ENCODE measurements around the gene ROBO2.

Gene ROBO2

DNA sequence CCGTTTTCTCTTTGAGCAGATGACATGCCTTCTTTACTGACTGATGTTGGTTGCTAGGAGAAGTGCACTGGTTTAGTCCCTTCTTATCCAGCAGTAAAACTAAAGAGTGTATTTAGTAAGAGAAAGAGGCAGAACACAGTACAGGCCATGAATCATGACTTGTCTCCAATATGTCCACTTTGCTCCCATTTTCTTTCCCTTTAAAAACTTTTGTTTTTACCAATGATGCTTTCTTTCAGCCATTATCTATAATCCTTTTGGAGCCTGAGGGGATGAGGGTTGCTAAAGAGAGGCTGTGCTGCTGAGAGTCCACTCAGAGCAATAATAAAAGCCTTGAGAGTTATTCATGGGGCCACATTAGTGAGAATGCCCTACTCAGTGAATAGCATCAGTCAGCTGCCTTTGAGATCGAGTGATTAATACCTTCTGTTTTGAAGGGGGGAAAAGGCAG lies 12.2 kb downstream of the ROBO2 start:
- no peaks in the 10 kb centered on the region for H3K36me3 ChIP-seq (ENCODE audit: control insufficient read depth in 4 of 4, insufficient read depth in 4 of 4, low read length in 3 of 4)
- H3K9me3 ChIP-seq (ENCODE audit: control extremely low read depth in 1 of 5, control insufficient read depth in 4 of 5, insufficient read depth in 2 of 5, low read depth in 1 of 5, low read length in 4 of 5) = peaks cover 0 to 2% (median 0%) of the 10 kb centered on the region in 5 experiments
- CTCF ChIA-PET = no interaction called here
- no peak overlapping the region for H3K27ac ChIP-seq (ENCODE audit: insufficient read depth in 1 of 2, low read depth in 1 of 2, low read length in 2 of 2, poor library complexity in 1 of 2, severe bottlenecking in 2 of 2)
- POLR2A ChIA-PET = no interaction called here
- 67% methylated on average over 1 of the region's 2 CpGs for WGBS (ENCODE audit: insufficient coverage)
- H3K4me3 ChIP-seq (ENCODE audit: control insufficient read depth in 1 of 7, extremely low read depth in 1 of 7, insufficient read depth in 4 of 7, low read depth in 2 of 7, low read length in 6 of 7) = no peak overlapping the region
- no peak for DNase-seq
- no peaks in the 10 kb centered on the region for H3K27me3 ChIP-seq (replicated peaks in 2 of 5; ENCODE audit: control insufficient read depth in 4 of 5, insufficient read depth in 5 of 5, low read length in 4 of 5)
- no peaks in the 10 kb centered on the region for H3K4me1 ChIP-seq (ENCODE audit: control extremely low read depth in 1 of 4, control insufficient read depth in 4 of 4, insufficient read depth in 4 of 4, low read length in 3 of 4)

DNA sequence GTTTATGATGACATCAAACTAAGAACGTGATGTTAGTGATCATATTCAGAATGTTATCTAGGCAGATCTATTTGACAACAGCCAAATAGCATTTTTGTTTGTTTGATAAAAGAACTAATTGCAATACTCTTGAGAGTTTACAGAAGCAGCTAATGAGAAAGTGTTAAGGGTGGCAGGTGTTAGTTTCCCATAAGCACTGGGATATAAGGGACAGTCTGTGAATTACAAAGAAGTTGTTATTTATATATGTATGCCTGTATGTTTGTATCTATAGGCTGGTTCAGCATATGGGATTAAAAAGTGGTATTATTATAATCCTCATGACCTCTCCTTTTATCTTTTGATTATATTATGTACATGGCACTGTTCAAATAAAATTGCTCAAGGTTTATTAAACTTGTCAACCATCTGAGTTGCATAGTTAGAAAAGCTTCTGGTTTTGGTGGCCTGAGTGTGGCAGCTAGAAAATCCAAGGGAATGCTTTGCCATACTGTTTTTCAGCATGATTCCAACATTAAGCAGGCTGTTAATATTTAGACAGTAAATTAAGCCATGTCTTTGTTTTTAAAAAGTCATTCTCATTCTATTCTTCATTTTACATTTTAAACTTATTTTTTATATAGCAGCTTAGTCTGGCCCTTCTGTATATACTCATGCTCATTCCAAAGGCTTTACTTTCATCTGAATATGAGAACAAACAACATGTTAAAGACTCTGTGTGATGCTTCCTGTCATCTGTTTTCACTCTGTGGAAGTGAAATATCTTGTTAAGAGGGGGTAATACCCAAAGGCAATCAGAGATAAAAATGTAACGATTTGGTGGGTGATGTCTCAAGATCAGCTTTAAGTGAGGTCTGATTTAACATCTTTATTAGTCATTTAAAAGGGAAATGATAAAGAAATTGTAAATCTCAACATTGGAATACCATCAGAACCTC lies 13.1 kb downstream of the ROBO2 start:
- Histone ChIP-seq H3K27me3 (replicated peaks in 2 of 5; ENCODE audit: control insufficient read depth in 4 of 5, insufficient read depth in 5 of 5, low read length in 4 of 5) (no peaks in the 10 kb centered on the region), H3K4me1 (ENCODE audit: control extremely low read depth in 1 of 4, control insufficient read depth in 4 of 4, insufficient read depth in 4 of 4, low read length in 3 of 4) (no peaks in the 10 kb centered on the region), H3K36me3 (ENCODE audit: control insufficient read depth in 4 of 4, insufficient read depth in 4 of 4, low read length in 3 of 4) (no peaks in the 10 kb centered on the region), H3K9me3 (ENCODE audit: control extremely low read depth in 1 of 5, control insufficient read depth in 4 of 5, insufficient read depth in 2 of 5, low read depth in 1 of 5, low read length in 4 of 5) (peaks cover 0 to 2% (median 0%) of the 10 kb centered on the region in 5 experiments), H3K4me3 (ENCODE audit: control insufficient read depth in 1 of 7, extremely low read depth in 1 of 7, insufficient read depth in 4 of 7, low read depth in 2 of 7, low read length in 6 of 7) (no peak overlapping the region), H3K27ac (ENCODE audit: insufficient read depth in 1 of 2, low read depth in 1 of 2, low read length in 2 of 2, poor library complexity in 1 of 2, severe bottlenecking in 2 of 2) (no peak overlapping the region)
- no peak for DNase-seq
- WGBS (ENCODE audit: insufficient coverage) = 20% methylated on average over 1 of the region's 2 CpGs
- POLR2A ChIA-PET = no interaction called here
- CTCF ChIA-PET = no interaction called here

DNA sequence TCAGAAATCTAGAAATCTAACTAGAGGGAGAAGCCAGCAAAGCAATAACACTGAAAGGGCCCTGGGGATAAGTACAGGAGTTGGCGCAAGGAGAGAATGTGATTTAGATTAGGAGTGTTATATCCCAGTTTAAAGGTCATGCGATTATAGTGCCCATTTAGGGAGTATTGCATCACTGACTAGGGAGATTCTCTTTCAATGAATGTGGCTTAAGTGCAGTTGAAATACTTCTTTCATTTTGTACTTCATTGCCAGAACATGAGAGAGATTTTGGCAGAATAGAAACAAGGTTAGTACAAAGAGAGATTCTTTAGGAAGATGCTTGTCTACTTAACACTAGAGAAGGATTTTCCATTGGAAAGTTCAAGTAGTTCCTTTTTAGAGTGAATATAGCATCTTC lies 13.9 kb downstream of the ROBO2 start:
- Histone ChIP-seq H3K27ac (ENCODE audit: insufficient read depth in 1 of 2, low read depth in 1 of 2, low read length in 2 of 2, poor library complexity in 1 of 2, severe bottlenecking in 2 of 2) (no peak overlapping the region), H3K27me3 (replicated peaks in 2 of 5; ENCODE audit: control insufficient read depth in 4 of 5, insufficient read depth in 5 of 5, low read length in 4 of 5) (no peaks in the 10 kb centered on the region), H3K4me3 (ENCODE audit: control insufficient read depth in 1 of 7, extremely low read depth in 1 of 7, insufficient read depth in 4 of 7, low read depth in 2 of 7, low read length in 6 of 7) (no peak overlapping the region), H3K36me3 (ENCODE audit: control insufficient read depth in 4 of 4, insufficient read depth in 4 of 4, low read length in 3 of 4) (no peaks in the 10 kb centered on the region), H3K9me3 (ENCODE audit: control extremely low read depth in 1 of 5, control insufficient read depth in 4 of 5, insufficient read depth in 2 of 5, low read depth in 1 of 5, low read length in 4 of 5) (peaks cover 0 to 2% (median 0%) of the 10 kb centered on the region in 5 experiments), H3K4me1 (ENCODE audit: control extremely low read depth in 1 of 4, control insufficient read depth in 4 of 4, insufficient read depth in 4 of 4, low read length in 3 of 4) (no peaks in the 10 kb centered on the region)
- DNase-seq = no peak
- 92% methylated on average over 2 of the region's 2 CpGs for WGBS (ENCODE audit: insufficient coverage)
- POLR2A ChIA-PET = no interaction called here
- CTCF ChIA-PET = no interaction called here

DNA sequence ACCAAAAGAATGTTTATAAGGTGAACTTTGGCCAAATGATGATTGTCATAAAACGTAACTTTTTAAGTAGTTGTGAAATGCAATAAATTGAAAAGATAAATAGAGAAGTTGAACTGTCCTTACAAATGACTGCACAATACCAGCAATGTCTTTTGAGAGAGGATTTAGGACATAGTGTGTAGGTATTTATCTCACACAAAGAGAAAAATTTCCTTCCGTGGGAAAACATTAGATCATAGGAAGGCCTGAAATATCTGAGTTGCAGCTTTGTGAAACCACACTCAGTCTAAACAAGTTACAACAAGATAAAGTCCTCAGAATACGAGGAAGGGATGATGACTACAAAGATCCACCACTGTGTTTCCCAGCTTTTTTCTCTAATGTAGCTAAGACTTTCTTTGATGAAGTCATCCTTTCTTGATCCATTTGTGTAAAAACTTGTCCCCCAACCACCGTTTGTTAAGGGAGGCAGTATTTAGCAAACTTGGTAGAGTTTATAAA lies 16.0 kb downstream of the ROBO2 start:
- Histone ChIP-seq H3K9me3 (ENCODE audit: control extremely low read depth in 1 of 5, control insufficient read depth in 4 of 5, insufficient read depth in 2 of 5, low read depth in 1 of 5, low read length in 4 of 5) (peaks cover 0 to 2% (median 0%) of the 10 kb centered on the region in 5 experiments), H3K36me3 (ENCODE audit: control insufficient read depth in 4 of 4, insufficient read depth in 4 of 4, low read length in 3 of 4) (no peaks in the 10 kb centered on the region), H3K27me3 (replicated peaks in 2 of 5; ENCODE audit: control insufficient read depth in 4 of 5, insufficient read depth in 5 of 5, low read length in 4 of 5) (no peaks in the 10 kb centered on the region), H3K4me3 (ENCODE audit: control insufficient read depth in 1 of 7, extremely low read depth in 1 of 7, insufficient read depth in 4 of 7, low read depth in 2 of 7, low read length in 6 of 7) (no peak overlapping the region), H3K27ac (ENCODE audit: insufficient read depth in 1 of 2, low read depth in 1 of 2, low read length in 2 of 2, poor library complexity in 1 of 2, severe bottlenecking in 2 of 2) (no peak overlapping the region), H3K4me1 (ENCODE audit: control extremely low read depth in 1 of 4, control insufficient read depth in 4 of 4, insufficient read depth in 4 of 4, low read length in 3 of 4) (no peaks in the 10 kb centered on the region)
- CTCF ChIA-PET = no interaction called here
- DNase-seq = no peak
- POLR2A ChIA-PET = no interaction called here
- WGBS (ENCODE audit: insufficient coverage) = 71% methylated on average over 1 of the region's 4 CpGs

DNA sequence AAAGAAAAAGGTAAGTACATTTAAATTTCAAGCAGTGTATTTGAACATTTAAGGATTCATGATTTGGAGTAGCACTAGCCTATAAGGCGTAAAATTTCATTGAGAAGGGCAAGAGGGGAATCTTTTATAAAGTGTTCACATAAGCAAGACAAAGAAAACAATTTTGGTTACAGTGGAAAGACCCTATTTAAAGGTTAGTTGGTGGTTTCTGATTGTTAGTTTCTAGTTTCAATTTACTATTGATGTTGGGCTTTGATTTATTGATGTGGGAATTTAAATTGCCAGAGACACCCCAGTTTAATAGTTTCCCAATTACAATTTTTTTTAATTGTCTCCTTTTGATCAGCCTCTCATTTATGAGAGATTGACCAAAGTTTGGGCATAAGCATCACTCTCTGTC lies 19.5 kb downstream of the ROBO2 start:
- CTCF ChIA-PET = no interaction called here
- POLR2A ChIA-PET = no interaction called here
- no peak for DNase-seq
- WGBS (ENCODE audit: insufficient coverage) = 91% methylated on average over 1 of the region's 1 CpG
- H3K4me1 ChIP-seq (ENCODE audit: control extremely low read depth in 1 of 4, control insufficient read depth in 4 of 4, insufficient read depth in 4 of 4, low read length in 3 of 4) = no peaks in the 10 kb centered on the region
- H3K4me3 ChIP-seq (ENCODE audit: control insufficient read depth in 1 of 7, extremely low read depth in 1 of 7, insufficient read depth in 4 of 7, low read depth in 2 of 7, low read length in 6 of 7) = no peak overlapping the region
- no peaks in the 10 kb centered on the region for H3K27me3 ChIP-seq (replicated peaks in 2 of 5; ENCODE audit: control insufficient read depth in 4 of 5, insufficient read depth in 5 of 5, low read length in 4 of 5)
- H3K27ac ChIP-seq (ENCODE audit: insufficient read depth in 1 of 2, low read depth in 1 of 2, low read length in 2 of 2, poor library complexity in 1 of 2, severe bottlenecking in 2 of 2) = no peak overlapping the region
- H3K36me3 ChIP-seq (ENCODE audit: control insufficient read depth in 4 of 4, insufficient read depth in 4 of 4, low read length in 3 of 4) = no peaks in the 10 kb centered on the region
- peaks cover 0 to 5% (median 4%) of the 10 kb centered on the region in 5 experiments for H3K9me3 ChIP-seq (ENCODE audit: control extremely low read depth in 1 of 5, control insufficient read depth in 4 of 5, insufficient read depth in 2 of 5, low read depth in 1 of 5, low read length in 4 of 5)

DNA sequence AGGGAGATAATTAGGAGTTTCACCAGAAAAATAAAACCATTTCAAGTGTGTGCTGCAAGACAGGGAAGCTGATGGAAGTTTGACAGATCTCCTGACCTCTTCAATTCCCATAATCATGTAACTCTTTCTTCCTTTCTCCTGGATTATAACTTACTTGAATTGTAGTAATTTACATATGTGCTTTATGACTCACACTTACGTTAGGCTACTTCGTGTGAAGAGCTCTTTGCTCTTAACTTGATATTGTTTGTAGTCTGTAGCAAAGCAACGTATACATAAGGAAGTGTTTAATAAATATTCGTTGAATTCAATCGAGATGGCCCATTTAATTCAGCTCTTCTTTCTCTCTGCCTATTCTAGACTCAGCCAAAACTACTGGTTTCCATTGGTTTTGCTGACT lies 23.5 kb downstream of the ROBO2 start:
- DNase-seq = no peak
- H3K27ac ChIP-seq (ENCODE audit: insufficient read depth in 1 of 2, low read depth in 1 of 2, low read length in 2 of 2, poor library complexity in 1 of 2, severe bottlenecking in 2 of 2) = no peak overlapping the region
- WGBS (ENCODE audit: insufficient coverage) = no CpG with 5 or more reads among the region's 5 CpGs
- H3K36me3 ChIP-seq (ENCODE audit: control insufficient read depth in 4 of 4, insufficient read depth in 4 of 4, low read length in 3 of 4) = no peaks in the 10 kb centered on the region
- H3K9me3 ChIP-seq (ENCODE audit: control extremely low read depth in 1 of 5, control insufficient read depth in 4 of 5, insufficient read depth in 2 of 5, low read depth in 1 of 5, low read length in 4 of 5) = peaks cover 0 to 5% (median 2%) of the 10 kb centered on the region in 5 experiments
- no peaks in the 10 kb centered on the region for H3K27me3 ChIP-seq (replicated peaks in 2 of 5; ENCODE audit: control insufficient read depth in 4 of 5, insufficient read depth in 5 of 5, low read length in 4 of 5)
- no peaks in the 10 kb centered on the region for H3K4me1 ChIP-seq (ENCODE audit: control extremely low read depth in 1 of 4, control insufficient read depth in 4 of 4, insufficient read depth in 4 of 4, low read length in 3 of 4)
- ChIA-PET CTCF (no interaction called here), POLR2A (no interaction called here)
- H3K4me3 ChIP-seq (ENCODE audit: control insufficient read depth in 1 of 7, extremely low read depth in 1 of 7, insufficient read depth in 4 of 7, low read depth in 2 of 7, low read length in 6 of 7) = no peak overlapping the region

DNA sequence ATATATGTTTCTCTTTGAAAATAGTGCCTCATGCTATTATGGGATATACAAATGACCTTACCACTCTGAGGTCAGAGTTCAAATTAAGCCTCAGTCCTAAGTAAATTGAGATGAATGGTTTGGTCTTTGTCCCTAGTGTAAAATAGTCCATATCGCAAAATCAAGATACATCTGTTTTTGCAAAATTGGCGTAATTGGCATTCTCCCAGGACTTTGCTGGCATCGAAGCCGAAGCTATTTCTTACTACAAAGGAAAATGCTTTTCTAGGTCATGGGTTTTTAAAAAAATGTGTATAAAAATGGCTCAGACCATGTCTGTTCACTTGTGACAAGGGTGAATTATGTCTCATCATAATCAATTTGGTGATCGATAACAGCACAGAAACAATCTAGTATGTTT lies 25.9 kb downstream of the ROBO2 start:
- H3K4me1 ChIP-seq (ENCODE audit: control extremely low read depth in 1 of 4, control insufficient read depth in 4 of 4, insufficient read depth in 4 of 4, low read length in 3 of 4) = no peaks in the 10 kb centered on the region
- H3K27ac ChIP-seq (ENCODE audit: insufficient read depth in 1 of 2, low read depth in 1 of 2, low read length in 2 of 2, poor library complexity in 1 of 2, severe bottlenecking in 2 of 2) = no peak overlapping the region
- no peak overlapping the region for H3K4me3 ChIP-seq (ENCODE audit: control insufficient read depth in 1 of 7, extremely low read depth in 1 of 7, insufficient read depth in 4 of 7, low read depth in 2 of 7, low read length in 6 of 7)
- 91% methylated on average over 3 of the region's 5 CpGs for WGBS (ENCODE audit: insufficient coverage)
- no peaks in the 10 kb centered on the region for H3K27me3 ChIP-seq (replicated peaks in 2 of 5; ENCODE audit: control insufficient read depth in 4 of 5, insufficient read depth in 5 of 5, low read length in 4 of 5)
- no peak for DNase-seq
- CTCF ChIA-PET = no interaction called here
- H3K36me3 ChIP-seq (ENCODE audit: control insufficient read depth in 4 of 4, insufficient read depth in 4 of 4, low read length in 3 of 4) = no peaks in the 10 kb centered on the region
- peaks cover 0 to 5% (median 2%) of the 10 kb centered on the region in 5 experiments for H3K9me3 ChIP-seq (ENCODE audit: control extremely low read depth in 1 of 5, control insufficient read depth in 4 of 5, insufficient read depth in 2 of 5, low read depth in 1 of 5, low read length in 4 of 5)
- POLR2A ChIA-PET = no interaction called here

Data from common myeloid progenitor, CD34-positive (primary cell).